HEK293 (cell line): ENCODE measurements around the gene GSN.

Experiments used
- CTCF ChIA-PET: fragments of 350-600 bp; formaldehyde crosslinking; extraction: SDS; loops from one replicate; lab custom pipeline; 2021; ENCODE audit warnings: antibody characterized with exemption; lab: Yijun Ruan, JAX
- POLR2A ChIA-PET: fragments of 300-600 bp; formaldehyde crosslinking; extraction: SDS; loops from one replicate; lab custom pipeline; 2020; ENCODE audit warnings: antibody characterized with exemption, inconsistent platforms; lab: Yijun Ruan, JAX
- H3K27ac ChIP-seq: fragments of 200-500 bp; sonication (Bioruptor generic); 2 replicates; pipeline ENCODE4 v1.5.1; 2014; ENCODE audit warnings: low read depth, low read length, control low read depth, inconsistent platforms; ENCODE audit errors: extremely low read depth
- H3K36me3 ChIP-seq, 2 experiments: fragments of 200-500 bp in 1 of 2; sonication (Bioruptor generic) in 1 of 2; 1 replicate in 1 of 2; 2 replicates in 1 of 2; pipeline ENCODE4 v1.5.1; 2014 to 2017; ENCODE audit warnings: inconsistent platforms in 2 of 2, low read length in 2 of 2; ENCODE audit not compliant: control insufficient read depth in 2 of 2, insufficient read depth in 1 of 2
- H3K4me1 ChIP-seq: fragments of 200-500 bp; sonication (Bioruptor generic); 2 replicates; pipeline ENCODE4 v1.5.1; 2014; ENCODE audit warnings: mild to moderate bottlenecking, low read length, inconsistent platforms; ENCODE audit not compliant: control insufficient read depth, insufficient read depth
- H3K4me3 ChIP-seq: 2 replicates; pipeline ENCODE4 v1.5.1; 2011; ENCODE audit warnings: low read depth, mild to moderate bottlenecking, control low read depth, low read length, moderate library complexity
- H3K9me3 ChIP-seq: fragments of 200-500 bp; sonication (Bioruptor generic); 2 replicates; pipeline ENCODE4 v1.5.1; 2014; ENCODE audit warnings: low read depth, low read length, inconsistent platforms; ENCODE audit not compliant: control insufficient read depth, insufficient read depth
- BCL11B ChIP-seq: fragments of 450-650 bp; formaldehyde crosslinking; IDR thresholded peaks from 2 replicates; pipeline ENCODE4 v1.5.1; 2016; ENCODE audit warnings: low read depth, missing biosample characterization, missing genetic modification characterization
- CTCF ChIP-seq: fragments of 450-650 bp; formaldehyde crosslinking; IDR thresholded peaks from 2 replicates; pipeline ENCODE4 v1.5.1; 2016; ENCODE audit warnings: missing biosample characterization, missing genetic modification characterization
- MEIS1 ChIP-seq: sonication (generic); formaldehyde crosslinking; IDR thresholded peaks from 2 replicates; pipeline ENCODE4 v1.8.1; 2022; ENCODE audit warnings: missing genetic modification reagents, mild to moderate bottlenecking, borderline replicate concordance
- PRDM6 ChIP-seq: fragments of 450-650 bp; formaldehyde crosslinking; IDR thresholded peaks from 2 replicates; pipeline ENCODE4 v1.5.1; 2017; ENCODE audit warnings: missing biosample characterization, missing genetic modification characterization
- ZBTB20 ChIP-seq: fragments of 450-650 bp; formaldehyde crosslinking; IDR thresholded peaks from 2 replicates; pipeline ENCODE4 v1.5.1; 2016; ENCODE audit warnings: missing biosample characterization, missing genetic modification characterization
- ZBTB48 ChIP-seq: fragments of 450-650 bp; formaldehyde crosslinking; IDR thresholded peaks from 2 replicates; pipeline ENCODE4 v1.5.1; 2016; ENCODE audit warnings: missing biosample characterization, missing genetic modification characterization
- ZNF138 ChIP-seq: fragments of 450-650 bp; formaldehyde crosslinking; IDR thresholded peaks from 2 replicates; pipeline ENCODE4 v1.5.1; 2016; ENCODE audit warnings: missing biosample characterization, missing genetic modification characterization, borderline replicate concordance
- ZNF148 ChIP-seq: fragments of 450-650 bp; formaldehyde crosslinking; IDR thresholded peaks from 2 replicates; pipeline ENCODE4 v1.5.0; 2017; ENCODE audit warnings: missing biosample characterization, missing genetic modification characterization, borderline replicate concordance
- ZNF2 ChIP-seq: fragments of 450-650 bp; formaldehyde crosslinking; IDR thresholded peaks from 2 replicates; pipeline ENCODE4 v1.5.1; 2016; ENCODE audit warnings: missing biosample characterization, missing genetic modification characterization
- ZNF239 ChIP-seq: fragments of 450-650 bp; formaldehyde crosslinking; IDR thresholded peaks from 2 replicates; pipeline ENCODE4 v1.5.1; 2016; ENCODE audit warnings: missing biosample characterization, missing genetic modification characterization
- ZNF426 ChIP-seq: fragments of 450-650 bp; formaldehyde crosslinking; IDR thresholded peaks from 2 replicates; pipeline ENCODE4 v1.5.1; 2017; ENCODE audit warnings: missing biosample characterization, missing genetic modification characterization, mild to moderate bottlenecking, inconsistent platforms, moderate library complexity
- ZNF473 ChIP-seq: fragments of 450-650 bp; formaldehyde crosslinking; IDR thresholded peaks from 2 replicates; pipeline ENCODE4 v1.5.1; 2017; ENCODE audit warnings: missing biosample characterization, missing genetic modification characterization
- ZNF571 ChIP-seq: fragments of 450-650 bp; formaldehyde crosslinking; IDR thresholded peaks from 2 replicates; pipeline ENCODE4 v1.5.0; 2017; ENCODE audit warnings: missing biosample characterization, missing genetic modification characterization
- ZNF645 ChIP-seq: fragments of 450-650 bp; formaldehyde crosslinking; IDR thresholded peaks from 2 replicates; pipeline ENCODE4; 2016; ENCODE audit warnings: missing biosample characterization, missing genetic modification characterization
- ZNF654 ChIP-seq: fragments of 450-650 bp; formaldehyde crosslinking; IDR thresholded peaks from 2 replicates; pipeline ENCODE4 v1.5.1; 2016; ENCODE audit warnings: low read depth, missing biosample characterization, missing genetic modification characterization
- ZNF677 ChIP-seq: fragments of 450-650 bp; IDR thresholded peaks from 2 replicates; pipeline ENCODE4 v1.5.0; 2018; ENCODE audit warnings: missing biosample characterization, mild to moderate bottlenecking, missing genetic modification characterization, moderate library complexity

The GSN gene

GRCh38 chr9:121371495-121372061, 103.6 kb downstream of the GSN start:
- Histone ChIP-seq H3K4me1 (peaks cover 6% of the 10 kb centered on the region), H3K27ac (no peak overlapping the region), H3K4me3 (no peak overlapping the region), H3K36me3 (no peaks in the 10 kb centered on the region), H3K9me3 (no peaks in the 10 kb centered on the region)
- CTCF ChIA-PET, result interaction anchor here (1.1 to 2.9 kb wide), 3 partner anchors 21 to 52 kb away, joined by 3 to 23 read pairs (median 5); no protein-coding TSS in a partner anchor
- POLR2A ChIA-PET, result no interaction called here
- TF ChIP-seq ZNF571 (tag by site-specific recombination) (no peak), ZNF148 (no peak), PRDM6 (tag by site-specific recombination) (no peak), ZNF426 (tag by site-specific recombination) (no peak), CTCF (tag by site-specific recombination) (no peak)

GRCh38 chr9:121372239-121373010, 104.5 kb downstream of the GSN start:
- no peaks in the 10 kb centered on the region for H3K36me3 ChIP-seq
- ChIA-PET CTCF (interaction anchor here (0.6 to 2.9 kb wide), 6 partner anchors 22 to 94 kb away, joined by 3 to 23 read pairs (median 4); no protein-coding TSS in a partner anchor), POLR2A (no interaction called here)
- no peak overlapping the region for H3K4me3 ChIP-seq
- H3K4me1 ChIP-seq, result peaks cover 6% of the 10 kb centered on the region
- TF ChIP-seq ZNF677 (tag by site-specific recombination), result no peak
- TF ChIP-seq ZNF2 (tag by site-specific recombination), result no peak
- TF ChIP-seq ZBTB48 (tag by site-specific recombination), result no peak
- TF ChIP-seq ZNF645 (tag by site-specific recombination), result no peak
- TF ChIP-seq ZNF571 (tag by site-specific recombination), result no peak
- no peak for TF ChIP-seq ZNF138 (tag by site-specific recombination)
- TF ChIP-seq ZNF473 (tag by site-specific recombination), result no peak
- TF ChIP-seq ZBTB20 (tag by site-specific recombination), result no peak
- no peak for TF ChIP-seq PRDM6 (tag by site-specific recombination)
- TF ChIP-seq ZNF239 (tag by site-specific recombination), result no peak
- no peak for TF ChIP-seq BCL11B (tag by site-specific recombination)
- no peak for TF ChIP-seq MEIS1 (CRISPR knock-in tag)
- no peak for TF ChIP-seq ZNF654
- no peaks in the 10 kb centered on the region for H3K9me3 ChIP-seq
- no peak overlapping the region for H3K27ac ChIP-seq
